GM18520 (cell line): ENCODE results near the gene INO80D.
"Not testable (repeated sequence)": the region's sequence is repeated elsewhere in the genome, so short reads cannot be mapped to it uniquely, and the experiment has no call there.

Experiments
- ATAC-seq: cut with Tn5 transposase; IDR thresholded peaks from one replicate; pipeline ENCODE4 v1.9.1; 2021; ENCODE audit not compliant: unreplicated experiment

Gene INO80D

DNA sequence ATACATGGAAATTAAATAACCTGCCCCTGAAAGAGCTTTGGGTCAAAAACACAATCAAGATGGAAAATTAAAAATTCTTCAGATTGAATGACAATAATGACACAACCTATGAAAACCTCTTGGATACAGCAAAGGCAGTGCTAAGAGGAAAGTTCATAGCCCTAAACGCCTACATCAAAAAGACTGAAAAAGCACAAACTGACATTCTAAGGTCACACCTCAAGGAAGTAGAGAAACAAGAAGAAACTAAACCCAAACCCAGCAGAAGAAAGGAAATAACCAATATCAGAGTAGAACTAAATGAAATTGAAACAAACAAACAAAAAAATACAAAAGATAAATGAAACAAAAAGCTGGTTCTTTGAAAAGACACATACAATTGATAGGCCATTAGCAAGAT lies 52.5 kb downstream of the INO80D start:
- ATAC-seq: not testable (repeated sequence)

DNA sequence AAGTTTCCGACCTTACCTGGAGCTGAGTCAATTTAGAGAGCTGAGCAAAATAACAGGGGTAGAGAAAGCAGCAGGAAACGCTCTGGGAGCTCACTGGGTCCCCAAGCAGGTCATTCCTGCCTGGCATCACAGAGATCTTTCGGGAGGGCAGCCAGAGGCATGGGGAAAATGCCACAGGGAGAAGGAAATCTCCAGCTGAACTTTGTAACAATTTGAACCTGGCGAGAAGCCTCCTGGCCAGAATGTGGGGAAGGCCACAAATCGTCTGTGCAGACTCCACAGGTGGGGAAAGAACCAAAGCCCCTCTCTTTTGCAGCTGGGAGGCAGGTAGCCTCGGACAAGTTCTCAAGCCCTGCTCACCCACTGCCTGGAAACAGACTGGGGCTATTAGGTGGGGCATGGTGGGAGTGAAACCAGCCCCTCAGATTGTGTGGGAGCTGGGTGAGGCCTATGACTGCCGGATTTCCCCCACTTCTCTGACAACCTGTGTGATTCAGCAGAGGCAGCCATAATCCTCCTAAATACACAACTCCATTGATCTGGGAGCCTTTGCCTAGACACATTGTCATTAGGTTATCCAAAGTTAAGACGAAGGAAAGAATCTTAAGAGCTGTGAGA lies 53.9 kb downstream of the INO80D start:
- no peak for ATAC-seq

- peak; percentile 80 for ATAC-seq
Observed at GRCh38 chr2:206031162-206031784, 54.7 kb downstream of the INO80D start.

- no peak for ATAC-seq
Observed at GRCh38 chr2:206028101-206028500, 57.9 kb downstream of the INO80D start.

DNA sequence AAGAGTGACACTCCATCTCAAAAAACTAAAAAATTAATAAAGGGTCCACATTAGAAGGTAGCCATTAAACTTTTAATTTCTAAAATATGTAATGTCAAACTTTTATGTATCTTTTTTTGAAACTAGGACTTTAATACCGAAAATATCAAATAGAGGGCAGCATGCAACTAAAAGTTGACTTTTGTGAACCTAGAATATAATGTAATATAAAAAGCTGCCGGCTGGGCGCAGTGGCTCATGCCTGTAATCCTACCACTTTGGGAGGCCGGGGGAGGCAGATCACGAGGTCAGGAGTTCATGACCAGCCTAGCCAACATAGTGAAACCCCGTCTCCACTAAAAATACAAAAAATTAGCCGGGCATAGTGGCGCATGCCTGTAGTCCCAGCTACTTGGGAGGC lies 62.8 kb downstream of the INO80D start:
- ATAC-seq: no peak

DNA sequence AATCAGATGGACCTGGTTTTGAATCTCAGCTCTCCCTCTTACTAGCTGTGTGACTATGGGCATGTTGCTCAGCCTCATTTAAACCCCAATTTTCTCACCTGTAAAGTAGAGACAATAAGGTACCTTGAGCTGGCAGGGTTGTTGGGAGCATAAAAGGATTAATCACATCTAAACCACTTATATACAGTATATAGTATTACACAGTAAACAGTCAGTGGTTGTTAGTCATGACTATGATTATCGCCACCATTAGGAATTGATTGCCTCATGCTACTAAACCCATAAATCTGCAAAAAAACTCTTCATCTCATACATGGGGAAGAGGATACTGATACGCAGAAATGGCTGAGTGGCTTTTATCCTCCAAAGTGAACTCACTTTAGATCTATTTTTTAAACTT lies 65.8 kb downstream of the INO80D start:
- no peak for ATAC-seq

GRCh38 chr2:206015746-206016145 lies 70.2 kb downstream of the INO80D start:
- not testable (repeated sequence) for ATAC-seq

GRCh38 chr2:206011795-206012194 lies 74.2 kb downstream of the INO80D start:
- no peak for ATAC-seq

DNA sequence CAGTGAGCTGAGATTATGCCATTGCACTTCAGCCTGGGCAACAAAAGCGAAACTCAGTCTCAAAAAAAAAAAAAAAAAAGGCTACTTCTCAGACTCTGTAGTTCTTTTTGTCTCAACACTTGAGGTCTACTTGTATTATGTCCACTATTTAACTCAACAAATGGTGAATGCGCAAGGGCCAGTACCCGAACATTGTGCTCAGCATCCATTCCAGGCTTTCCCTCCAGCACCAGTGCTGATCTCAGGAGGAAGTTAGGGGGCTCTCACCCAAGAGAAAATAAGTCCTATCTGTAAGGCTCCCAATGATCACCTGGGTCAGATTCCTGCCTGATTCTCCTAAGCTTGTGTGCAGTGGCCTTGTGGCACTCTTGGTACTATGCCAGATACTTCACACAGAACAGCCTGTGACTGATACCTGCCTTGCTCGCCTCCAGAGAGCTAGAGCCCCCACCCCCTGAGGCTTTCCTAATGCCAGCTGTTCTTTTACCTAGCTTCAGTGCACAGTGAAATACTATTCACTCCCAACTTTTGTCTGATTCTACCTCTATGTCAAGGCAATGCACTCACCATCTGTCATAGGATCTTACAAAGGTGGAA lies 74.9 kb downstream of the INO80D start:
- no peak for ATAC-seq

DNA sequence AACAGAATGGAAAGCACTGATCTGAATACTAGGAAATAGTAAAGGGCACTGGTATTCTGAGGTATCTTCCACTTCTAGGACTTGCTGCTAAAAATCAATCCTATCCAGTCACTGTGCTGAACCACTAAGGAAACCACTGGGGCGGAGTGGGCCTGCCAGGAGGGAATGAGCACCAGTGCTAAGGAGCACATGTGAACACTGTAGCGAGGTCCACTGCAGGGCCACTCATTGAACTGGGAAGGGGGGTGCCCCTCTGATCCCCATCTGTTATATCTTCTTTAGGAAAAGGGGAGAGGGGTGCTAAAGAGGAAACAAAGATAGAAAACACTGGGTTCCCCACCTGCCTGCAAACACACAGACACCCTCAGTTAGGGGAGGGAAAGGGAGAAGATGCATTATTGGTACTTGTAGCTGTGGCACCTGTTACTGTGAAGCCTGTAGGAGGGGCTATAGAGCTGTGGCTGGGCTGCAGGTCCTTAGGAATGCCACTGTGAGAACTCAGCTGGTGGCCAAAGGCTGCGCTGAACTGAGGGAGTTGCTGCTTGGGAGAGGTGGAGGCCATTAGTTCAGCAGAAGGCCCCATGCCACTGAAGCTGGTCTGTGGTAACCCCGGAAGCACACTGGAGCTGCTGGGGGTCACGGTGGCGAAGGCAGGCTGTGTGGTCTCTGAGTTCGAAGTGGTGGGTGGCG lies 81.8 kb downstream of the INO80D start:
- ATAC-seq: no peak

GRCh38 chr2:206002440-206002839 lies 83.5 kb downstream of the INO80D start:
- ATAC-seq: no peak

GRCh38 chr2:206001912-206002311 lies 84.1 kb downstream of the INO80D start:
- ATAC-seq: no peak

DNA sequence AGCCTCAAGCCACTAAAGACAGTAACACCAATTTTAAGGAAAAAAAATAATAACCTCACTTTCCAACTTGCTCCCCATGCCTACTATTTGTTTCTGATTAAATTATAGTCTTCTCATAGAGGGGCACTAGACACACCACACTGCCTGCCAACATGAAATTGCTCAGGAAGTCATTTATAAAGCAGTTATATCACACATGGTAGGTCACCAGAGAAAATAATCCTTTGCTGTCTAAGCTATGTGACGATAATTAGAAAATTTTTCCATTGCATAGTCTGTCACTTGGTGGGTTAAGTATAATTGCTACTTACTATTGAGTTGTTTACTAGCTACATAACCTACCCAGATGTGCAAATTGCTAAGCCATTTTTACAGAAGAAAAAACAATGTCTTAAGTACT lies 85.2 kb downstream of the INO80D start:
- no peak for ATAC-seq

DNA sequence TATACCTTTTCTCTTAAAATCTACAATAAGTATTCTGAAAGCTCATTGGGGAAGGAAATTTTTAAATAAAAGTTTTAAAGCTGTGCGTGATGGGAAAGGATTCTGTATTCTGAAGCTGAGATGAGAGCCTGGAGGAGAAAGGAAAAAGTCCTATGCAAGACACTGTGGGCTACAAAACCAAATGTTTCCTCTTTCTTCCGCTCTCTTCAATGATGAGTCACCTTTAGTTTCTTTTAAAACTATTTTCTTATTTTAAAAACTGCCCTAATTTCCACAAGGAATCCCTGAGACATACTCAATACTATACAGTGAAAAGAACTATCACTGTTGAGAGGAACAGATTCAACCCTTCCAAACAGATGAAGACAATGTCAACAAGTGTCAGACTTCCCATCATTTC lies 87.4 kb downstream of the INO80D start:
- no peak for ATAC-seq

GRCh38 chr2:205996161-205996560 lies 89.8 kb downstream of the INO80D start:
- ATAC-seq: no peak

- no peak for ATAC-seq
Observed at GRCh38 chr2:205995260-205995659, 90.7 kb downstream of the INO80D start.

GRCh38 chr2:205994344-205994743 lies 91.6 kb downstream of the INO80D start:
- ATAC-seq: no peak

GRCh38 chr2:205990104-205990503 lies 95.9 kb downstream of the INO80D start:
- ATAC-seq: no peak

DNA sequence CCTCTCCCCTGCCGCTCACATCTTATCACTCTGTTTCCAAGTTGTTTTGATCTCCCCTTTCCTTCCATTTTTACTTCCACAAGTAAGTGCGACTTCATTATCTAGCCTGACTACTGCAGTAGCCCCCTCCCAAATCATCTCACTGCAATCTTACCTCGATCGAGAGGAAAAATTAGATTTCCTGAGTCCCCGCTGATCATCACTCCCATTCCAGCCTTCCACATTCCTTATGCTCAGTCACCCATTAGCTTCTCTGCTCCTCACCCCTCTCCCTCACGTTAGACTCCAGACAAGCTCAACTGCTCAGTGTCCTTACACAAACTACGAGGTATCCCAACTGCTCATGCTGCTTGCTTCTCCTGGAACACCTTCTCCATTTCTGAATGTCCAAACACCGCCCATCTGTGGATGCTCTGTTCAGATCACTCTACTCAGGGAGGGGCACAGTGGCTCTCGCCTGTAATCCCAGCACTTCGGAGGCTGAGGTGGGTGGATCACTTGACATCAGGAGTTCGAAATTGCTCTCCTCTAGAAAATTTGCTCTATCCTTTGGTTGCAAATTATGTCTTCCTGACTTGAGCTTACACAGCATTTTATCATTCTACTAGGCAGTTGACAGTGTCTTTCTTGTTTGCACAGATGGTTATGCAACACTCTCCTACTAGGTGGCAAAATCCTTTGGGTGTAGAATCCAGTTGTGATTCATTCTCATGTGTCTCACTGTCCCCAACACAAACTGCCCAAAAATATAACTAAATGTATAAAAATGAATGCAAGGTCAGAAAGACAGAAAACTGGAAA lies 96.5 kb downstream of the INO80D start:
- no peak for ATAC-seq

DNA sequence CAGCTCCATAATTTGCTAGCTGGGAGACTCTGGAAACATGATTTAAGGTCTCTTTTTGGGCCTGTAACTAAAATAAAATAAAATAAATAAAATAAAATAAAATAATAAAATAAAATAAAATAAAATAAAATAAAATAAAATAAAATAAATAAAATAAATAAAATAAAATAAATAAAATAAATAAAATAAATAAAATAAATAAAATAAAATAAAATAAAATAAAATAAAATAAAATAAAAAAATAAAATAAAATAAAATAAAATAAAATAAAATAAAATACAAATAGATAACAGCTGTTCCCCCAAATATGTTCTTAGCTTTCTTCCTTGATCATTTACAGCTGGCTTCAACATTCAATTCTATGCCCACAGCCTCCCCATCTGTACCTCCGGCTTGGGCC lies 97.3 kb downstream of the INO80D start:
- not testable (repeated sequence) for ATAC-seq

GRCh38 chr2:205988274-205988673 lies 97.7 kb downstream of the INO80D start:
- no peak for ATAC-seq
